Hepatocyte (in vitro differentiated cells): Measurements from ENCODE around the gene CHST15. TPM values are rescaled to one million over a fixed set of nuclear protein-coding genes. Genes with fewer than 3 reads are reported as not detected.

Experiments used
- DNase-seq: peaks from one replicate; pipeline ENCODE4 v3.0.0-alpha.2; 2016; ENCODE audit warnings: low spot score
- H2AFZ ChIP-seq: fragments of 200-600 bp; sonication (generic); 2 replicates; pipeline ENCODE4 v1.6.0; 2016; ENCODE audit warnings: antibody characterized with exemption, mild to moderate bottlenecking
- H3K27ac ChIP-seq: fragments of 200-600 bp; sonication (generic); 2 replicates; pipeline ENCODE4 v1.5.1; 2016; ENCODE audit warnings: mild to moderate bottlenecking
- H3K27me3 ChIP-seq: fragments of 200-600 bp; sonication (generic); 2 replicates; pipeline ENCODE4 v1.6.1; 2016
- H3K36me3 ChIP-seq: fragments of 200-600 bp; sonication (generic); replicated peaks from 2 replicates; pipeline ENCODE4 v1.5.1; 2016; ENCODE audit warnings: low read depth; ENCODE audit not compliant: insufficient read depth
- H3K4me1 ChIP-seq: fragments of 200-600 bp; sonication (generic); 2 replicates; pipeline ENCODE4 v1.5.1; 2016; ENCODE audit warnings: mild to moderate bottlenecking, moderate library complexity; ENCODE audit not compliant: insufficient read depth
- H3K4me2 ChIP-seq: fragments of 200-600 bp; sonication (generic); 2 replicates; pipeline ENCODE4 v1.6.0; 2016
- H3K4me3 ChIP-seq: fragments of 200-600 bp; sonication (generic); 2 replicates; pipeline ENCODE4 v1.5.1; 2016; ENCODE audit warnings: mild to moderate bottlenecking
- H3K79me2 ChIP-seq: fragments of 200-600 bp; sonication (generic); 2 replicates; pipeline ENCODE4 v1.6.0; 2017; ENCODE audit warnings: mild to moderate bottlenecking
- H3K9me2 ChIP-seq: fragments of 200-600 bp; sonication (generic); replicated peaks from 2 replicates; pipeline ENCODE4 v1.6.0; 2017; ENCODE audit warnings: mild to moderate bottlenecking; ENCODE audit not compliant: insufficient read depth
- H3K9me3 ChIP-seq: fragments of 200-600 bp; sonication (generic); 2 replicates; pipeline ENCODE4 v1.5.1; 2016; ENCODE audit warnings: low read depth, mild to moderate bottlenecking
- H4K20me1 ChIP-seq: fragments of 200-600 bp; sonication (generic); 2 replicates; pipeline ENCODE4 v1.6.0; 2016; ENCODE audit warnings: mild to moderate bottlenecking; ENCODE audit not compliant: insufficient read depth, poor library complexity, severe bottlenecking
- CTCF ChIP-seq: fragments of 200-600 bp; sonication (generic); IDR thresholded peaks from 2 replicates; pipeline ENCODE4 v1.5.1; 2016; ENCODE audit warnings: antibody characterized with exemption, mild to moderate bottlenecking; ENCODE audit not compliant: poor library complexity
- EZH2 ChIP-seq: fragments of 200-600 bp; sonication (generic); IDR thresholded peaks from 2 replicates; pipeline ENCODE4 v1.6.1; 2016; ENCODE audit warnings: antibody characterized with exemption, mild to moderate bottlenecking, borderline replicate concordance
- EZH2phosphoT487 ChIP-seq: fragments of 200-600 bp; sonication (generic); IDR thresholded peaks from one replicate; pipeline ENCODE4 v1.6.1; 2018; ENCODE audit warnings: antibody characterized with exemption, mild to moderate bottlenecking, low read depth, moderate library complexity; ENCODE audit not compliant: unreplicated experiment, severe bottlenecking
- WGBS: methylation state at CpG from one replicate; pipeline ENCODE4 v1.1.6; 2016; ENCODE audit warnings: low lambda C conversion rate; ENCODE audit errors: missing lambda C conversion rate; 5-methylcytosine and 5-hydroxymethylcytosine counted together
- polyA plus RNA-seq: library from polyadenylated mRNA; unstranded; fragments of >200 nt; fragmentation: Nextera tagmentation; extraction: Ambion mirVana; gene quantifications from 2 replicates; pipeline ENCODE4 v1.2.1, GENCODE V29; 2016
- total RNA-seq: library from RNA; depleted of rRNA; stranded (reverse); fragments of >200 nt; gene quantifications from 2 replicates; pipeline ENCODE4 v1.2.3, GENCODE V29; 2014

CHST15 gene
- total and polyA plus RNA-seq, 2 experiments from 2014 or later = 3.9 to 4.5 TPM

- WGBS = 73% methylated on average over 11 of the region's 14 CpGs
- Histone ChIP-seq H3K79me2 (no peaks in the 10 kb centered on the region), H3K4me1 (peaks cover 10% of the 10 kb centered on the region), H3K4me2 (peak overlapping the region; percentile 11), H3K9me3 (no peaks in the 10 kb centered on the region), H3K9me2 (no peaks in the 10 kb centered on the region), H3K36me3 (no peaks in the 10 kb centered on the region), H3K27me3 (no peaks in the 10 kb centered on the region), H2AFZ (no peak overlapping the region), H4K20me1 (no peaks in the 10 kb centered on the region), H3K4me3 (no peak overlapping the region), H3K27ac (no peak overlapping the region)
- peak; percentile 32 for DNase-seq
- TF ChIP-seq EZH2 (no peak), CTCF (no peak), EZH2phosphoT487 (no peak)
Observed at GRCh38 chr10:124127965-124128810, 34.8 kb upstream of the CHST15 start.

GRCh38 chr10:124127563-124127962 lies 34.2 kb upstream of the CHST15 start:
- no peak overlapping the region for H3K4me2 ChIP-seq
- DNase-seq = no peak
- no peaks in the 10 kb centered on the region for H3K9me2 ChIP-seq
- H3K4me3 ChIP-seq = no peak overlapping the region
- no peaks in the 10 kb centered on the region for H3K36me3 ChIP-seq
- no peaks in the 10 kb centered on the region for H3K79me2 ChIP-seq
- 90% methylated on average over 9 of the region's 9 CpGs for WGBS
- no peak for TF ChIP-seq EZH2
- TF ChIP-seq CTCF = no peak
- TF ChIP-seq EZH2phosphoT487 = no peak
- H3K27ac ChIP-seq = no peak overlapping the region
- H2AFZ ChIP-seq = no peak overlapping the region
- H4K20me1 ChIP-seq = no peaks in the 10 kb centered on the region
- peaks cover 10% of the 10 kb centered on the region for H3K4me1 ChIP-seq
- H3K9me3 ChIP-seq = no peaks in the 10 kb centered on the region
- no peaks in the 10 kb centered on the region for H3K27me3 ChIP-seq

- Histone ChIP-seq H3K4me1 (peaks cover 10% of the 10 kb centered on the region), H3K79me2 (no peaks in the 10 kb centered on the region), H2AFZ (no peak overlapping the region), H3K9me2 (no peaks in the 10 kb centered on the region), H4K20me1 (no peaks in the 10 kb centered on the region), H3K36me3 (no peaks in the 10 kb centered on the region), H3K27me3 (no peaks in the 10 kb centered on the region), H3K4me3 (no peak overlapping the region), H3K27ac (no peak overlapping the region), H3K4me2 (no peak overlapping the region), H3K9me3 (no peaks in the 10 kb centered on the region)
- TF ChIP-seq EZH2phosphoT487 (no peak), CTCF (no peak), EZH2 (no peak)
- 96% methylated on average over 9 of the region's 9 CpGs for WGBS
- no peak for DNase-seq
Observed at GRCh38 chr10:124126983-124127385, 33.6 kb upstream of the CHST15 start.
